ENCODE measurements around the gene SDK1.

The SDK1 gene

GRCh38 chr7:3455806-3456595, 154.9 kb downstream of the SDK1 start:
- peaks cover 2% of the 10 kb centered on the region for H3K27me3 Mint-ChIP-seq
- intact Hi-C loops (cut with micrococcal nuclease) = no loop called here
- no peaks in the 10 kb centered on the region for H3K36me3 Mint-ChIP-seq (ENCODE audit: low read depth)
- no peak overlapping the region for H3K4me3 Mint-ChIP-seq
- H3K9me3 Mint-ChIP-seq = no peaks in the 10 kb centered on the region
- H3K27ac Mint-ChIP-seq = no peak overlapping the region
- no peaks in the 10 kb centered on the region for H3K4me1 Mint-ChIP-seq (ENCODE audit: low read depth)

DNA sequence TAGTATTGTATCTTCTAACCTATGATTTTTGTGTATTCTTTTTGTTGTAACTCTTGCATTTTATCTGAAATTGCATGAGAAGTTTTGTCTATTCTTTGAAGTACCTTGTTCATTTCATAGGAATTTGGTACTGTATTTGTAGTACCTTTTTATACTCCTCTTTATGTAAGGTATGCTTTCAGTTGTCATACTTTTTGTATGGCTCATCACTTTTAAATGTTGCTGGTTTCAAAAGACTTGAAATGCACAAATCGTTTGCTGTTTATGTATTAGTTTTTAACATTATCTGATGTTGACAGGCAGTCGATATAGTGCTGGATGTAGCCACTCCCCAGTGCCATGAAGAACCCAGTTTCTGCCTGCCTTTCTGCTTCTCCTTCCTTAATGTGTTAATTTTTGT, 158.1 kb downstream of the SDK1 start:
- H3K4me1 Mint-ChIP-seq (ENCODE audit: low read depth) = no peaks in the 10 kb centered on the region
- H3K27me3 Mint-ChIP-seq = no peaks in the 10 kb centered on the region
- no peak overlapping the region for H3K4me3 Mint-ChIP-seq
- no peaks in the 10 kb centered on the region for H3K9me3 Mint-ChIP-seq
- no peak overlapping the region for H3K27ac Mint-ChIP-seq
- H3K36me3 Mint-ChIP-seq (ENCODE audit: low read depth) = no peaks in the 10 kb centered on the region
- intact Hi-C loops (cut with micrococcal nuclease) = no loop called here

GRCh38 chr7:3461923-3462322, 160.9 kb downstream of the SDK1 start:
- no peak overlapping the region for H3K4me3 Mint-ChIP-seq
- H3K27ac Mint-ChIP-seq = no peak overlapping the region
- H3K4me1 Mint-ChIP-seq (ENCODE audit: low read depth) = no peaks in the 10 kb centered on the region
- intact Hi-C loops (cut with micrococcal nuclease) = no loop called here
- H3K36me3 Mint-ChIP-seq (ENCODE audit: low read depth) = no peaks in the 10 kb centered on the region
- H3K27me3 Mint-ChIP-seq = no peaks in the 10 kb centered on the region
- H3K9me3 Mint-ChIP-seq = no peaks in the 10 kb centered on the region

GRCh38 chr7:3463696-3464095, 162.6 kb downstream of the SDK1 start:
- no peak overlapping the region for H3K4me3 Mint-ChIP-seq
- no peaks in the 10 kb centered on the region for H3K9me3 Mint-ChIP-seq
- H3K4me1 Mint-ChIP-seq (ENCODE audit: low read depth) = no peaks in the 10 kb centered on the region
- no peak overlapping the region for H3K27ac Mint-ChIP-seq
- intact Hi-C loops (cut with micrococcal nuclease) = no loop called here
- no peaks in the 10 kb centered on the region for H3K27me3 Mint-ChIP-seq
- H3K36me3 Mint-ChIP-seq (ENCODE audit: low read depth) = no peaks in the 10 kb centered on the region

DNA sequence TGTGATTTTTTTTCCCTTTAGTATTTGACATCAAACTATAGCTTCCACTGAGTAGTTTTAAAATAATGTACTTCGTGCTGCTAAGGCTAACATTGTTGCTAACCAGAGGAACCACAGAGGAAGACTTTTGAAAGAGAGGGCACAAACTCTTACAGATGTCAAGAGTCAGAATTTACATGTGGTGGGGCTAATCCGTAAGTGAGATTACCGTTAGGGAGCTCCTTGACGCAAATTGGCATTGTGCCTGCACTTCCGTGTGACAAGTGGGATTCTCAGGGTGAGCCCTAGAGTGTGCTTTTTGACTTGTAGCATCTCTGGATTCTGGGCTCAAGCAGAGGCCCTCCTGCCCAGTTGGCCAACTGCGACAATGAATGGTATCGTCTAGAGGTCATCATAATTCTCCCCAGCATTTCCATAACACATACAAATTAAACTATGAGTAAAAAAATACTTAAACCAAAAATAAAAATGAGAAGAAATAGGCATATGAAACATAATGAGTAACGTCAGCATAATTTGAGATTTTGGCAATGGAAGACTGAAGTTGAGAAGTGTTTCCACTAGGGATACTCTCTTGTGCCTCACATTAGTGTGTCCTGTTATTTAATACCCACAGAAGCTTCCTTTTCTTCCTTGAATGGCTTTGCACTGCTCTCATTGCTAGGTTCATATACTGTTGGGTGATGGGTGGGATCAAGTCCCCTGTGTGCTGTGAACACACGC, 164.0 kb downstream of the SDK1 start:
- H3K36me3 Mint-ChIP-seq (ENCODE audit: low read depth) = no peaks in the 10 kb centered on the region
- intact Hi-C loops (cut with micrococcal nuclease) = no loop called here
- no peak overlapping the region for H3K4me3 Mint-ChIP-seq

GRCh38 chr7:3466261-3466660, 165.2 kb downstream of the SDK1 start:
- Mint-ChIP-seq H3K27ac (no peak overlapping the region), H3K9me3 (no peaks in the 10 kb centered on the region), H3K36me3 (ENCODE audit: low read depth) (no peaks in the 10 kb centered on the region), H3K27me3 (no peaks in the 10 kb centered on the region), H3K4me1 (ENCODE audit: low read depth) (no peaks in the 10 kb centered on the region), H3K4me3 (no peak overlapping the region)
- intact Hi-C loops (cut with micrococcal nuclease) = no loop called here

More for the DNA sequence above, 164.0 kb downstream of the SDK1 start:
- no peaks in the 10 kb centered on the region for H3K4me1 Mint-ChIP-seq (ENCODE audit: low read depth)
- no peaks in the 10 kb centered on the region for H3K9me3 Mint-ChIP-seq
- no peak overlapping the region for H3K27ac Mint-ChIP-seq
- no peaks in the 10 kb centered on the region for H3K27me3 Mint-ChIP-seq

- Mint-ChIP-seq H3K4me1 (ENCODE audit: low read depth) (no peaks in the 10 kb centered on the region), H3K4me3 (no peak overlapping the region), H3K27ac (no peak overlapping the region), H3K9me3 (no peaks in the 10 kb centered on the region), H3K36me3 (ENCODE audit: low read depth) (no peaks in the 10 kb centered on the region), H3K27me3 (no peaks in the 10 kb centered on the region)
- intact Hi-C loops (cut with micrococcal nuclease) = no loop called here
Observed at GRCh38 chr7:3469641-3470040, 168.6 kb downstream of the SDK1 start.

DNA sequence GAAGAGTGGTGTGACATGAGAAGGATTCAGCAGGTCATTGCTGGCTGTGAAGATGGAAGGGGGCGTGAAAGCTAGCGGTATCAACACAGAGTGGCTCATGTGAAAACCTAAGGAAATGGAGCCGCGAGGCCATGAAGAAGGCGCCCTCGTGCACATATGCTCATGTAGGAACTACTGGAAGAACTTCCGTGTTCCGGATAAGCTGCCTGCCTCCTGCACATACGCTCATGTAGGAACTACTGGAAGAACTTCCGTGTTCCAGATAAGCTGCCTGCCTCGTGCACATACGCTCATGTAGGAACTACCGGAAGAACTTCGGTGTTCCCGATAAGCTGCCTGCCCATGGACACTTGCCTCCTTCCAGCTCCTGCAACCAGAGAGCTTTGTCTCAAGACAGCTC, 179.1 kb downstream of the SDK1 start:
- Mint-ChIP-seq H3K36me3 (ENCODE audit: low read depth) (no peaks in the 10 kb centered on the region), H3K27me3 (no peaks in the 10 kb centered on the region), H3K4me3 (no peak overlapping the region), H3K4me1 (ENCODE audit: low read depth) (no peaks in the 10 kb centered on the region), H3K27ac (no peak overlapping the region), H3K9me3 (no peaks in the 10 kb centered on the region)
- intact Hi-C loops (cut with micrococcal nuclease) = no loop called here

DNA sequence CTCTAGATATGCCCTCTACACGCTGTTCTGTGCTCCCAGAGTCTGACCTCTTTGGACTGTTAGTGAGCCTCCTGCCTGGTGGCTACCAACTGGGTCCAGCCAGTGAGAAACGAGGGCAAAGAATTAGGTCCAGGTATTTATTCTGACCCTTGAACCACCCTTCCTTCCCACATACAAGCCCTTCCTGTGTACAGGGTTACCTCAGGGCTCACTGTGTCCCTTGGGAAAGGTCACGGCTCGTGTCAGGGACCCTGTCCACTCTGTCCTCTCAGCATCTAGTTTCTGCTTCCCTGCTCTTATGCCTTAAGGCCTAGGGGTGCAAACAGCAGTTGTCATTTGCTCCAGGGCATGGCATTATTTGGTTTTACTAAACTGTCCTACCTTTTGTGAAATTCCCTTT, 180.4 kb downstream of the SDK1 start:
- H3K9me3 Mint-ChIP-seq = no peaks in the 10 kb centered on the region
- no peaks in the 10 kb centered on the region for H3K36me3 Mint-ChIP-seq (ENCODE audit: low read depth)
- intact Hi-C loops (cut with micrococcal nuclease) = no loop called here
- no peak overlapping the region for H3K27ac Mint-ChIP-seq
- H3K27me3 Mint-ChIP-seq = no peaks in the 10 kb centered on the region
- no peak overlapping the region for H3K4me3 Mint-ChIP-seq
- H3K4me1 Mint-ChIP-seq (ENCODE audit: low read depth) = no peaks in the 10 kb centered on the region

GRCh38 chr7:3482147-3482921, 181.3 kb downstream of the SDK1 start:
- Mint-ChIP-seq H3K36me3 (ENCODE audit: low read depth) (no peaks in the 10 kb centered on the region), H3K27ac (no peak overlapping the region), H3K9me3 (no peaks in the 10 kb centered on the region), H3K4me3 (no peak overlapping the region), H3K27me3 (no peaks in the 10 kb centered on the region), H3K4me1 (ENCODE audit: low read depth) (no peaks in the 10 kb centered on the region)
- intact Hi-C loops (cut with micrococcal nuclease) = no loop called here

DNA sequence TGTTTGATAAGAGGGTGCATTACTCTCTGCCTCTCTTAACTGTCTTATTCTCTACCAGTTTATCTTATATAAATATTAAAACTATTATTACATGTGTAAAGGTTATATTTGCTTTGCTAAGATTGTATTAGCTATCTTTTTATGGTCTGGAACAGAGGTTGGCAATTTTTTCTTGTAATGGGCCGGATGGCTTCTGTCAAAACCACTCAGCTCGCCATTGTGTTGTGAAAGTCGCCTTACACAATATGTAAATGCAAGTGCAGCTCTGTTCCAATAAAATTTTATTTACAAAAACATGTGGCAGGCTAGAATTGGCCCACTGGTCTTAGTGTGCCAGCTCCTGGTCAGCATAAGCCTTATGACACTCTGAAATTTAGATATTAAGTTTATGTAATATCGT, 185.8 kb downstream of the SDK1 start:
- no peaks in the 10 kb centered on the region for H3K36me3 Mint-ChIP-seq (ENCODE audit: low read depth)
- peaks cover 3% of the 10 kb centered on the region for H3K27me3 Mint-ChIP-seq
- H3K27ac Mint-ChIP-seq = no peak overlapping the region
- intact Hi-C loops (cut with micrococcal nuclease) = no loop called here
- H3K9me3 Mint-ChIP-seq = no peaks in the 10 kb centered on the region
- no peak overlapping the region for H3K4me3 Mint-ChIP-seq
- no peaks in the 10 kb centered on the region for H3K4me1 Mint-ChIP-seq (ENCODE audit: low read depth)

- H3K9me3 Mint-ChIP-seq = no peaks in the 10 kb centered on the region
- H3K27me3 Mint-ChIP-seq = peaks cover 3% of the 10 kb centered on the region
- no peak overlapping the region for H3K4me3 Mint-ChIP-seq
- no peaks in the 10 kb centered on the region for H3K4me1 Mint-ChIP-seq (ENCODE audit: low read depth)
- H3K27ac Mint-ChIP-seq = no peak overlapping the region
- no peaks in the 10 kb centered on the region for H3K36me3 Mint-ChIP-seq (ENCODE audit: low read depth)
- intact Hi-C loops (cut with micrococcal nuclease) = no loop called here
Observed at GRCh38 chr7:3488829-3489228, 187.8 kb downstream of the SDK1 start.

DNA sequence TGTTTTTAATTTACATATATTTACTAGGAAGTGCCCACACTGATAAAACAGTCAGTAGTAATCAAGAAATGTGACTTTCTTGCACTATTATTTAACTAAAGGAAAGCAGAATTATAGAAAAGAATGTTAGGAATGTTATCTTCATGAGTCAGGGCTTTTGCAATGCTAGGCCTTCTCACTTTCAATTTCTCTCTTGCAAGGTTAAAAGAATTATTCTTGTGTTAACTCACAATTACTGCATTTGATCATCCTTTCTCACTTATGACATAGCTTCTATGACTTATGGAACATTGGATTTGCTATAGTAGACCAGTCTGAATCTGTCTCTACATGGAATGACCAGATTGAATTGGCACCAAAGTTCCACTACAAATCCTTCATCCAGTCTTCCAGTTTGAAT, 192.4 kb downstream of the SDK1 start:
- no peak overlapping the region for H3K4me3 Mint-ChIP-seq
- intact Hi-C loops (cut with micrococcal nuclease) = no loop called here
- H3K27ac Mint-ChIP-seq = no peak overlapping the region
- peaks cover 3% of the 10 kb centered on the region for H3K9me3 Mint-ChIP-seq
- H3K36me3 Mint-ChIP-seq (ENCODE audit: low read depth) = no peaks in the 10 kb centered on the region
- no peaks in the 10 kb centered on the region for H3K4me1 Mint-ChIP-seq (ENCODE audit: low read depth)
- H3K27me3 Mint-ChIP-seq = no peaks in the 10 kb centered on the region

DNA sequence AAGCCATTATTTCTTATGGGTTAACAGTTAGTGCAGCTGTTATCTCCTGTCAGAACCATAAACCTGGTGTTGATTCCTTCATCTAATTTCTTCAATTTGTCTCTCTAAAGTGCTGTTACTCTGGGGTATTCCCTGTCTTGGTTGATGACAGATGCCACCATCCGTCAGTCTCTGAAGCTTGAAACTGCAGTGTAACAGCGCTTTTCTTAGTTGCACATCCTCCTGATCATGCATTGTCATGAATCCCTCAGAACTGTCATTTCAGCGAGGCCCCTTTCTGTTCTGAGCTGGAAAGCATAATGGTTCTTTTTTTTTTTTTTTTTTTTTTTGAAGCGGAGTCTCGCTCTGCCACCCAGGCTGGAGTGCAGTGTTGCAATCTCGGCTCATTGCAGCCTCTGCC, 193.9 kb downstream of the SDK1 start:
- Mint-ChIP-seq H3K36me3 (ENCODE audit: low read depth) (no peaks in the 10 kb centered on the region), H3K4me1 (ENCODE audit: low read depth) (no peaks in the 10 kb centered on the region), H3K27me3 (no peaks in the 10 kb centered on the region), H3K27ac (no peak overlapping the region), H3K9me3 (peaks cover 17% of the 10 kb centered on the region), H3K4me3 (no peak overlapping the region)
- intact Hi-C loops (cut with micrococcal nuclease) = no loop called here
